Measurements from ENCODE around the gene CLDN1. TPM values are rescaled to one million over a fixed set of nuclear protein-coding genes. Genes with fewer than 3 reads are reported as not detected.

The CLDN1 gene
- total RNA-seq, 1 donor from 2014 or later = 18.1 TPM

GRCh38 chr3:190336516-190337189, 14.4 kb upstream of the CLDN1 start:
- no peak for DNase-seq (ENCODE audit: extremely low read depth, low read depth, low spot score)

GRCh38 chr3:190333961-190334360, 11.7 kb upstream of the CLDN1 start:
- DNase-seq (ENCODE audit: extremely low read depth, low read depth, low spot score) = no peak

GRCh38 chr3:190330936-190331734, 8.9 kb upstream of the CLDN1 start:
- DNase-seq (ENCODE audit: extremely low read depth, low read depth, low spot score) = no peak

GRCh38 chr3:190326930-190327329, 4.7 kb upstream of the CLDN1 start:
- DNase-seq (ENCODE audit: extremely low read depth, low read depth, low spot score) = no peak

- DNase-seq (ENCODE audit: extremely low read depth, low read depth, low spot score) = no peak
Observed at GRCh38 chr3:190326361-190326760, 4.1 kb upstream of the CLDN1 start.

- DNase-seq (ENCODE audit: extremely low read depth, low read depth, low spot score) = no peak
Observed at GRCh38 chr3:190325923-190326322, 3.7 kb upstream of the CLDN1 start.

- DNase-seq (ENCODE audit: extremely low read depth, low read depth, low spot score) = no peak
Observed at GRCh38 chr3:190323246-190323626, 990 bp upstream of the CLDN1 start.

GRCh38 chr3:190322604-190323245, 479 bp upstream of the CLDN1 start:
- DNase-seq (ENCODE audit: extremely low read depth, low read depth, low spot score) = no peak

GRCh38 chr3:190320594-190321362, 1.5 kb downstream of the CLDN1 start:
- no peak for DNase-seq (ENCODE audit: extremely low read depth, low read depth, low spot score)

GRCh38 chr3:190319660-190320059, 2.6 kb downstream of the CLDN1 start:
- no peak for DNase-seq (ENCODE audit: extremely low read depth, low read depth, low spot score)

GRCh38 chr3:190318666-190319065, 3.6 kb downstream of the CLDN1 start:
- no peak for DNase-seq (ENCODE audit: extremely low read depth, low read depth, low spot score)

GRCh38 chr3:190314741-190315140, 7.5 kb downstream of the CLDN1 start:
- no peak for DNase-seq (ENCODE audit: extremely low read depth, low read depth, low spot score)

GRCh38 chr3:190309414-190309813, 12.8 kb downstream of the CLDN1 start:
- DNase-seq (ENCODE audit: extremely low read depth, low read depth, low spot score) = no peak

GRCh38 chr3:190308154-190308553, 14.1 kb downstream of the CLDN1 start:
- DNase-seq (ENCODE audit: extremely low read depth, low read depth, low spot score) = no peak

GRCh38 chr3:190307164-190307545, 15.1 kb downstream of the CLDN1 start:
- DNase-seq (ENCODE audit: extremely low read depth, low read depth, low spot score) = no peak

GRCh38 chr3:190306513-190307163, 15.6 kb downstream of the CLDN1 start:
- DNase-seq (ENCODE audit: extremely low read depth, low read depth, low spot score) = no peak

GRCh38 chr3:190306026-190306425, 16.2 kb downstream of the CLDN1 start:
- DNase-seq (ENCODE audit: extremely low read depth, low read depth, low spot score) = no peak

GRCh38 chr3:190305406-190305805, 16.8 kb downstream of the CLDN1 start:
- no peak for DNase-seq (ENCODE audit: extremely low read depth, low read depth, low spot score)

GRCh38 chr3:190303884-190304283, 18.4 kb downstream of the CLDN1 start:
- no peak for DNase-seq (ENCODE audit: extremely low read depth, low read depth, low spot score)

- DNase-seq (ENCODE audit: extremely low read depth, low read depth, low spot score) = no peak
Observed at GRCh38 chr3:190302212-190302867, 19.9 kb downstream of the CLDN1 start.

Data from glomerular endothelial cell (primary cell).